A549 (cell line): Measurements from ENCODE around the gene GAS2L2. TPM values are rescaled to one million over a fixed set of nuclear protein-coding genes. Genes with fewer than 3 reads are reported as not detected.
A peak's percentile ranks its signal among the peaks of the same experiment; 100 is the strongest.

Experiments used
- ATAC-seq, 2 experiments: fragments of 200-7000 bp in 1 of 2; fragments of >200 bp in 1 of 2; cut with Nextera tagmentation in 1 of 2; cut with Tn5 transposase in 1 of 2; 3 replicates each; pipeline versions ENCODE4 v1.8.0 to v1.9.1; 2018 to 2020; ENCODE audit warnings: mild to moderate bottlenecking in 1 of 2, moderate library complexity in 1 of 2
- CTCF ChIA-PET: fragments of 300-600 bp; sonication (Branson Sonifier 250); formaldehyde crosslinking; extraction: SDS; loops from one replicate; lab custom pipeline; 2021; ENCODE audit warnings: antibody characterized with exemption, inconsistent platforms; lab: Yijun Ruan, JAX
- POLR2A ChIA-PET: fragments of 350-600 bp; formaldehyde crosslinking; extraction: SDS; loops from one replicate; lab custom pipeline; 2021; ENCODE audit warnings: antibody characterized with exemption, inconsistent platforms; lab: Yijun Ruan, JAX
- DNase-seq, 2 experiments: peaks; one replicate each; pipeline versions ENCODE4 v3.0.0 to v3.0.0-alpha.2; 2011 to 2016; ENCODE audit warnings: low read depth in 1 of 2, low spot score in 1 of 2
- FAIRE-seq: peaks from 2 replicates; lab custom pipeline; 2011; peaks lifted over from hg19 to GRCh38; lab: Jason Lieb, UNC
- H3K27ac ChIP-seq, 2 experiments: fragments of >200 bp; sonication (Bioruptor Twin); formaldehyde crosslinking; 3 replicates each; pipeline ENCODE4 v1.5.1; 2016 to 2017
- H3K4me1 ChIP-seq: fragments of >200 bp; sonication (Bioruptor Twin); formaldehyde crosslinking; 3 replicates; pipeline ENCODE4 v1.6.1; 2016
- H3K4me2 ChIP-seq: fragments of >200 bp; sonication (Bioruptor Twin); formaldehyde crosslinking; 3 replicates; pipeline ENCODE4 v1.6.1; 2016
- H3K4me3 ChIP-seq: fragments of >200 bp; sonication (Bioruptor Twin); formaldehyde crosslinking; 3 replicates; pipeline ENCODE4 v1.5.1; 2016
- H3K9me3 ChIP-seq: fragments of >200 bp; sonication (Bioruptor Twin); formaldehyde crosslinking; 3 replicates; pipeline ENCODE4 v1.6.1; 2016
- CBX8 ChIP-seq: fragments of 200-600 bp; sonication (generic); IDR thresholded peaks from 2 replicates; pipeline ENCODE4 v1.6.1; 2016
- CHD2 ChIP-seq: fragments of 150-350 bp; IDR thresholded peaks from 2 replicates; pipeline ENCODE4 v1.6.1; 2014; ENCODE audit warnings: low read length; ENCODE audit not compliant: partially characterized antibody
- CHD4 ChIP-seq: fragments of 200-600 bp; sonication (generic); IDR thresholded peaks from 2 replicates; pipeline ENCODE4 v1.6.1; 2016; ENCODE audit warnings: antibody characterized with exemption, mild to moderate bottlenecking, borderline replicate concordance
- EHF ChIP-seq: fragments of 250-450 bp; sonication (Bioruptor Pico); IDR thresholded peaks from 2 replicates; pipeline ENCODE4 v1.5.0; 2020; ENCODE audit warnings: mild to moderate bottlenecking
- FOSB ChIP-seq: fragments of 250-450 bp; sonication (Bioruptor Pico); IDR thresholded peaks from 2 replicates; pipeline ENCODE4 v1.5.0; 2020; ENCODE audit warnings: mild to moderate bottlenecking, moderate library complexity
- FOSL2 ChIP-seq, 2 experiments: fragments of 450-650 bp in 1 of 2; fragments of >200 bp in 1 of 2; sonication (Bioruptor Twin) in 1 of 2; formaldehyde crosslinking; IDR thresholded peaks; 2 replicates each; pipeline versions ENCODE4 v1.5.0 to v1.6.1; 2016 to 2020; ENCODE audit warnings: mild to moderate bottlenecking in 1 of 2, moderate library complexity in 1 of 2
- FOXS1 ChIP-seq: fragments of 250-450 bp; sonication (Bioruptor Pico); IDR thresholded peaks from 2 replicates; pipeline ENCODE4 v1.5.0; 2020; ENCODE audit warnings: mild to moderate bottlenecking, moderate library complexity
- GATA3 ChIP-seq: IDR thresholded peaks from 2 replicates; pipeline ENCODE4 v1.6.1; 2012; ENCODE audit warnings: borderline replicate concordance
- HDAC2 ChIP-seq: fragments of 200-600 bp; sonication (generic); IDR thresholded peaks from 2 replicates; pipeline ENCODE4 v1.6.1; 2016
- HMGXB4 ChIP-seq: fragments of 250-450 bp; sonication (Bioruptor Pico); IDR thresholded peaks from 2 replicates; pipeline ENCODE4 v1.5.0; 2021; ENCODE audit warnings: mild to moderate bottlenecking, moderate library complexity, borderline replicate concordance
- HOXB5 ChIP-seq: fragments of 250-450 bp; sonication (Bioruptor Pico); IDR thresholded peaks from 2 replicates; pipeline ENCODE4 v1.5.0; 2020; ENCODE audit warnings: mild to moderate bottlenecking, moderate library complexity
- KDM1A ChIP-seq: fragments of 200-600 bp; sonication (generic); IDR thresholded peaks from 2 replicates; pipeline ENCODE4 v1.6.1; 2016; ENCODE audit warnings: low read depth, mild to moderate bottlenecking
- MAFK ChIP-seq: fragments of 450-650 bp; IDR thresholded peaks from 2 replicates; pipeline ENCODE4 v1.6.1; 2014; ENCODE audit not compliant: partially characterized antibody
- MAX ChIP-seq: IDR thresholded peaks from 2 replicates; pipeline ENCODE4 v1.6.1; 2012
- PBX3 ChIP-seq: IDR thresholded peaks from 2 replicates; pipeline ENCODE4 v1.6.1; 2012
- PHF8 ChIP-seq: fragments of 200-600 bp; sonication (generic); IDR thresholded peaks from 2 replicates; pipeline ENCODE4 v1.6.1; 2016; ENCODE audit warnings: low read depth, mild to moderate bottlenecking, antibody characterized with exemption, moderate library complexity, borderline replicate concordance
- POLR2AphosphoS2 ChIP-seq: conservative IDR thresholded peaks from 2 replicates; pipeline ENCODE4 v1.6.1; 2012; ENCODE audit warnings: low read length, improper control_type of control experiment, inconsistent platforms
- RCOR1 ChIP-seq: fragments of 150-350 bp; IDR thresholded peaks from 2 replicates; pipeline ENCODE4 v1.6.1; 2014; ENCODE audit warnings: antibody characterized with exemption, low read length, low read depth
- RFX5 ChIP-seq: fragments of 450-650 bp; IDR thresholded peaks from 2 replicates; pipeline ENCODE4 v1.7.1; 2014; ENCODE audit warnings: antibody characterized with exemption, mild to moderate bottlenecking, moderate library complexity
- ZFP36 ChIP-seq: fragments of 450-650 bp; IDR thresholded peaks from 2 replicates; pipeline ENCODE4 v1.6.1; 2014; ENCODE audit warnings: borderline replicate concordance; ENCODE audit not compliant: partially characterized antibody
- WGBS: methylation state at CpG from one replicate; pipeline ENCODE4 v1.1.6; 2017; ENCODE audit errors: missing lambda C conversion rate; 5-methylcytosine and 5-hydroxymethylcytosine counted together
- polyA plus RNA-seq, 4 experiments: library from polyadenylated mRNA; depleted of rRNA in 3 of 4; stranded (reverse); fragments of >200 nt; fragmentation: RNase III in 1 of 4; extraction: RNeasy Plus Mini Kit Qiagen cat#74134 plus additional on column Dnase treatment in 1 of 4; gene quantifications; 2 replicates in 3 of 4; 3 replicates in 1 of 4; pipeline ENCODE4 v1.2.3, GENCODE V29; 2011 to 2017

Gene GAS2L2
- polyA plus RNA-seq, 2 of the 4 experiments (the other 2 are of a cell fraction), result 0.06 to 0.15 TPM

GRCh38 chr17:35797370-35797769 lies 44.3 kb upstream of the GAS2L2 start:
- ATAC-seq, result no peak
- H3K4me1 ChIP-seq, result peaks cover 13% of the 10 kb centered on the region
- ChIA-PET CTCF (interaction anchor here (10.3 to 30.3 kb wide), 2 partner anchors 10 to 29 kb away, joined by 170 to 2039 read pairs; partner anchors contain the start of genes C17orf50, GAS2L2 and TAF15), POLR2A (interaction anchor here (0.6 to 1.4 kb wide), 2 partner anchors 9 to 11 kb away, joined by 3 to 5 read pairs; no protein-coding TSS in a partner anchor)
- DNase-seq, result no peak
- no peak overlapping the region for H3K4me2 ChIP-seq
- no peak for TF ChIP-seq HOXB5 (CRISPR knock-in tag)
- TF ChIP-seq EHF, result no peak
- no peak for TF ChIP-seq PHF8
- no peak for FAIRE-seq
- no peak overlapping the region for H3K27ac ChIP-seq
- 54% methylated on average over 4 of the region's 4 CpGs for WGBS
- H3K9me3 ChIP-seq, result no peaks in the 10 kb centered on the region
- H3K4me3 ChIP-seq, result no peak overlapping the region

- no peak for FAIRE-seq
- Histone ChIP-seq H3K4me1 (peaks cover 13% of the 10 kb centered on the region), H3K9me3 (no peaks in the 10 kb centered on the region), H3K27ac (no peak overlapping the region)
- 69% methylated on average over 1 of the region's 1 CpG for WGBS
- ATAC-seq, result no peak
- TF ChIP-seq CHD4, result no peak
- no peak for TF ChIP-seq CHD2
- no peak for TF ChIP-seq FOSB
- no peak for TF ChIP-seq HMGXB4 (CRISPR knock-in tag)
- no peak for TF ChIP-seq RFX5
- no peak for TF ChIP-seq CBX8
- TF ChIP-seq RCOR1, result no peak
- TF ChIP-seq, all 56 proteins: peak for 0
- H3K4me2 ChIP-seq, result no peak overlapping the region
- ChIA-PET CTCF (interaction anchor here (10.3 to 30.3 kb wide), 2 partner anchors 10 to 28 kb away, joined by 170 to 2039 read pairs; partner anchors contain the start of genes C17orf50, GAS2L2 and TAF15), POLR2A (interaction anchor here (0.6 to 1.7 kb wide), 5 partner anchors 9 to 44 kb away, joined by 3 to 9 read pairs (median 5); no protein-coding TSS in a partner anchor)
- no peak for DNase-seq
- H3K4me3 ChIP-seq, result no peak overlapping the region
Observed at GRCh38 chr17:35796942-35797341, 43.9 kb upstream of the GAS2L2 start.

GRCh38 chr17:35795871-35796265 lies 42.8 kb upstream of the GAS2L2 start:
- Histone ChIP-seq H3K4me3 (peak overlapping the region; percentile 56), H3K4me2 (peak overlapping the region; percentile 88), H3K4me1 (peaks cover 18% of the 10 kb centered on the region), H3K27ac (peak overlapping the region; percentile 74 to 90), H3K9me3 (no peaks in the 10 kb centered on the region)
- FAIRE-seq (no peak), DNase-seq (no peak), ATAC-seq (peak; percentile 8 to 12; a peak in 3 of 6 replicates)
- ChIA-PET CTCF (interaction anchor here (10.3 to 30.3 kb wide), 2 partner anchors 11 to 27 kb away, joined by 170 to 2039 read pairs; partner anchors contain the start of genes C17orf50, GAS2L2 and TAF15), POLR2A (interaction anchor here (1.1 to 1.7 kb wide), 3 partner anchors 13 to 32 kb away, joined by 3 to 6 read pairs (median 5); partner anchors contain the start of gene TAF15)
- TF ChIP-seq HDAC2, result peak; percentile 44; the same call in 1 of the 2 replicates
- no peak for TF ChIP-seq PBX3
- peak; percentile 94 for TF ChIP-seq KDM1A
- TF ChIP-seq POLR2AphosphoS2, result no peak
- no peak for TF ChIP-seq RCOR1
- no peak for TF ChIP-seq MAFK
- TF ChIP-seq GATA3, result no peak
- TF ChIP-seq FOXS1 (CRISPR knock-in tag), result no peak
- peak; percentile 91 for TF ChIP-seq ZFP36
- TF ChIP-seq MAX, result no peak
- no peak for TF ChIP-seq FOSL2 (IDR thresholded peaks at IDR 0.05)
- TF ChIP-seq FOSL2 (CRISPR knock-in tag; IDR thresholded peaks at IDR 0.05), result no peak
- WGBS, result 17% methylated on average over 8 of the region's 8 CpGs
